ENCODE data around the gene RAD18.

GRCh38 chr3:8990266-8991215 is 27.3 kb upstream of the RAD18 start:
- TF ChIP-seq POLR2A (IDR thresholded peaks at IDR 0.05): no peak
- TF ChIP-seq CTCF (IDR thresholded peaks at IDR 0.05): no peak
- no peak for TF ChIP-seq POLR2AphosphoS5 (IDR thresholded peaks at IDR 0.05; ENCODE audit: insufficient read depth in 1 of 2, low read depth in 1 of 2)

All from vagina (tissue), 2 donors.